H1 (cell line): Measurements from ENCODE around the gene MRPL16. TPM values are rescaled to one million over a fixed set of nuclear protein-coding genes. Genes with fewer than 3 reads are reported as not detected.

Experiments used
- CBX5 ChIP-seq: fragments of 300-800, 300-1000 bp; sonication (generic); IDR thresholded peaks from 2 replicates; pipeline ENCODE4 v1.7.1; 2016; ENCODE audit warnings: antibody characterized with exemption, low read length, low read depth
- CBX8 ChIP-seq: fragments of 300-800, 300-1000 bp; sonication (generic); IDR thresholded peaks from 2 replicates; pipeline ENCODE4 v1.7.1; 2016; ENCODE audit warnings: low read depth, low read length, borderline replicate concordance
- EGR1 ChIP-seq: IDR thresholded peaks from 2 replicates; pipeline ENCODE4 v1.6.1; 2011; ENCODE audit warnings: low read depth, low read length, borderline replicate concordance
- GABPA ChIP-seq: IDR thresholded peaks from 2 replicates; pipeline ENCODE4 v1.6.1; 2011; ENCODE audit warnings: mild to moderate bottlenecking, low read length, moderate library complexity, borderline replicate concordance; ENCODE audit not compliant: insufficient read depth
- JUND ChIP-seq: IDR thresholded peaks from 2 replicates; pipeline ENCODE4 v1.6.1; 2011; ENCODE audit warnings: mild to moderate bottlenecking, improper control_type of control experiment, low read length
- KDM4A ChIP-seq: IDR thresholded peaks from one replicate; pipeline ENCODE4 v1.7.1; 2012; ENCODE audit warnings: low read depth, mild to moderate bottlenecking, moderate library complexity, low read length, inconsistent platforms; ENCODE audit not compliant: severe bottlenecking
- SIN3A ChIP-seq, 2 experiments: IDR thresholded peaks in 1 of 2; conservative IDR thresholded peaks in 1 of 2; 2 replicates each; pipeline ENCODE4 v1.6.1; 2011 to 2012; ENCODE audit warnings: low read length in 2 of 2, improper control_type of control experiment in 1 of 2, low read depth in 1 of 2, mild to moderate bottlenecking in 1 of 2
- polyA plus RNA-seq, 7 experiments: library from polyadenylated mRNA; depleted of rRNA in 3 of 7; stranded (reverse) in 5 of 7; unstranded in 2 of 7; fragments of >200 nt in 5 of 7; fragments of 200-250 nt in 2 of 7; gene quantifications; 1 replicate in 5 of 7; 2 replicates in 1 of 7; 4 replicates in 1 of 7; pipeline versions ENCODE4 v1.2.1 to v1.2.3, GENCODE V29; 2011 to 2013; ENCODE audit warnings: missing spikeins in 2 of 7, mixed read lengths in 2 of 7
- total RNA-seq: library from RNA; stranded (reverse); fragmentation: NEBNext Ultra II Directional; extraction: Animal tissue kit (Norgen Biotek cat#: 25700); gene quantifications from 2 replicates; pipeline ENCODE4 v1.2.1, GENCODE V29; 2021

Gene MRPL16
- total and polyA plus RNA-seq, 2 of the 8 experiments (the other 6 are each of a cell fraction or from before 2014, with no cell fraction given): 69.2 to 79.8 TPM

DNA sequence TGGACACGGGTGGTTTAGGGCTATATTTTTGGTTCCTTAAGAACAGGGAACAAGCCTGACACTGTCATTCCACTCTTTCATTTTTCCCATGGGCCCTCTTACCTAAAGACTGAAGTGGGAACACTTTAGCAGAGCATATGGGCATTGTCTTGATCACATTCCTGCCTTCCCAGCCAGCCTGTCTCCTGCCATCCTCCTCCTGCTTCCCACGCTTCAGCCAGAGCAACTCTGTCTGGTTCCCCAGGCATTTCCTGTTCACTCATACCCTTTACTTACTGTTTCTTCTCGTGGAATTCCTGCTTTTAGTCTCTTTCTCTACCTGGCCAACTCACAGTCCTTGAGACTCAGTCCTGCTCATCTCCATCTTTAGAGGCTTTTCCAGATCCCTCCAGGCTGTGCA, 22.8 kb downstream of the MRPL16 start (continued):
- TF ChIP-seq JUND (no peak), EGR1 (no peak), GABPA (no peak), CBX8 (no peak), CBX5 (no peak), KDM4A (no peak), SIN3A (conservative IDR thresholded peaks at IDR 0.05 in 1 of 2, IDR thresholded peaks at IDR 0.05 in 1 of 2; ENCODE audit: low read depth in 1 of 2, low read length in 2 of 2) (no peak)
